GM18520 (cell line): Measurements from ENCODE around the gene ARSB.
"Not testable (repeated sequence)": the region's sequence is repeated elsewhere in the genome, so short reads cannot be mapped to it uniquely, and the experiment has no call there.

Experiments used
- ATAC-seq: cut with Tn5 transposase; IDR thresholded peaks from one replicate; pipeline ENCODE4 v1.9.1; 2021; ENCODE audit not compliant: unreplicated experiment

Gene ARSB

DNA sequence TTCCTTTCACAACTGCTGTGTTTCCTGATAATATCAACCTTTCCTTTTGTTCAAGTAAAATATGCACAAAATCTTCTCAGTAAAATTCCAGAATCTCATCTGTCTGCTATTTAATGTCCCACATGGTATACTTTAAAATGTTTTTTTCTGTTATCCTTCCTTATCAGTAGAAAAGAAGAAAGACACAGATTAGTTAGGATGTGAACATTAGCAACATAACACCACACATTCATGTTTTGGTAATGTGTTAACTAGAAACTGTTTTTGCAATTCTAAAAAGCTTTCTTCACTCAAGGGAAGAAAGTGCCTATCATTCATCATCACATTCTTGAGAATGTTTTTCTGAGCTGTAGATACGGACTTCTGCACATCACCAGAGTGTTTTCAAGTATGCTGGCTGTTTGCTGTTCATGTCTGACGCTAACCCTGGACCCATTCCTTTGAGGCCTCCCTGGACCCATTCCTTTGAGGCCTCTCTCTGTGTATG, 10.5 kb upstream of the ARSB start:
- ATAC-seq: no peak

DNA sequence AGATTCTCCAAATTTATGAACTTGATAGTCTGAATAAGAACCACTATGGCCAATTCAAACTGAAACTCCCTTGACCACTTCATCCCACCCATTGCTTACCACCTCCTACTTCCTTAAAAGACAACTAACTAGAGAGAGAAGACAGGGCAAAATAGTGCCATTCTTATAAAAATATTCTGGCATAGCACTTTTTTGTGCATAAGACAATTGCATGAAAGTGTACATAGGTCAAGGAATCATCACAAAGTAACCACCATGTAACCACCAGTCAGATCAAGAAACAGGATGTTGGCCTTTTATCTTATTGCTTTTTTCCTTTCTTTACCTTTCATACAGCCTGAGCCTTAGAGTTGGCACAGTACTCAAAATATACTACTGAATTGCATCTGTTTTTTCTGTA, 8.1 kb upstream of the ARSB start:
- ATAC-seq: no peak

DNA sequence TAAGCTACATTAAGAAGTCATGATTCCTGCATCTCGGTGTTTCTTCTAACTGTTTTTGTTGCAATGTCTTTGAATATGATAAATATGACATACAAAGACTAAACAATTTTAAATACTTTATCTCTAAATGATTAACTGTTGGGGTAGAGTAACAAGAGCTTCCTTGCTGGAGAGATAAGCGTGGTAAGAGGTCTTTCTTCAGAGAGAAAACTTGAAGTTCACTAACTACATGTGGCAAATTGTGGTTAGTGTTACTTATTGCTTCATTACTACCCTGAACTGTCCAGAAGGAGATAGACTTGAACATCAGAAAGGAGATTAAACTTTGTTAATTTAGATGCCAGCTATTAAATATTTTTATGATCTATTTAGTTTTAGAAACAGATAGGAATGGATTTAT, 7.0 kb upstream of the ARSB start:
- no peak for ATAC-seq

DNA sequence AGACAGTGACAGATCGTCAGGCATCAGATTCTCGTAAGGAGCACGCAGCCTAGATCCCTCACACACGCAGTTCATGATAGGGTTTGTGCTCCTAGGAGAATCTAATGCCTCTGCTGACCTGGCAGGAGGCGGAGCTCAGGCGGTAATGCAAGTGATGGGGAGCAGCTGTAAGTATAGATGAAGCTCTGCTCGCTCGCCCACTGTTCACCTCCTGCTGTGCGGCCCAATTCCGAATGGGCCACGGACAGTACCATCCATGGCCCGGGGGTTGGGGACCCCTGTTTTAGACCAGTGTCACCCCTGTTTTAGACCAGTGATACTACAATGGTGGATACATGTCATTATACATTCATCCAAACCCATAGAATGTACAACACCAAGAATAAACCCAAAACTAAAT, 4.0 kb upstream of the ARSB start:
- no peak for ATAC-seq

DNA sequence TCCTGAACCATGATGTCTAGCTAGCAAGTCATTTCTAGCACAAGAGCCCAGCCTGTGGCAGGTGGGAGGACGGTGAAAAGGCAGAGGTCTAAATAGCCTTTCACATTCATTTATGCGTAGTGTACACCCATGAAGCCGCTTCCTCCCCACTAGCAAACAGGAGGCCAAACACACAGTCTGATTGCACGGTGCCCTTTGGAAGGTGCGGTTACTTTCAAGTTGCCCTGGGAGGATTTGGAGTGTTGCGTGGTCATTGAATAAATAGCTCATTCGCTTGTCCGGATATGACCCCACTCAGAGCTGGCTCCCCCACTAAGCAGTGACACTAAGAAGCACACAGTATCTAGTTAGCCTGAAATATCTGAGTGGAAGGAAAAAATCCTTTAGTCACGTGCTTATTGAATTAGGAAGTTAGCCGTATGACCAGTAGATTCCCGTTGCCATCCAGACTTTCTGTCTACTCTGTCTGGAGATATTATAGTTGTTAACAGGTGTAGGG, 664 bp upstream of the ARSB start:
- ATAC-seq: peak; percentile 22

DNA sequence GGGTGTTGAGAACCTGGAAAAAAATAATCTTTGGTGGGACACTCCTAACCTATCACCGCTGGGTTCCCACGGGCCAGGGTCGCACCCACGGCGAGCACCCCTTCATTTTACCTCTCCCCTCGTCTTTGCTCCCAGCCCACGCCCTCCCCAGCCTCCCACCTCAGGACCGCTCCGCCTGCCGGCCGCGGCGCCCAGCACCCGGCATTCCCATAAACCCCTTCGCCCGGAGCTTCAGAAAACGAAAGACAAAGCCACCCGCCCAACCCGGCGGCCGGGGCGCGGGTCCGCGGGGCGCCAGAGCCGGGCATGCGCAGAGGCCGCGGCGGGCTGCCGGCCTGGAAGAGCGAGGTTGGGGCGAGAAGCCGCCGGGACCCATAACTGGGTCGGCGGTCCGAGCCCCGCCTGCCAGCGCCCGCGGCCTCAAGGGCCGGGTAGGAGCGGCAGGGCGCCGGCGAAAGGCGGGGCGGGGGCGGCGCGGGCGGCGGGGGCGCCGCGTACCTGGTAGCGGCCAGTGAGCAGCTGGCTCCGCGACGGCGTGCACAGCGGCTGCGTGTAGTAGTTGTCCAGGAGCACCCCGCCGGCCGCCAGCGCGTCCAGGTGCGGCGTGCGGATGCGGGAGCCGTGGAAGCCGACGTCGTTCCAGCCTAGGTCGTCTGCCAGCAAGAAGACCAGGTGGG, 533 bp downstream of the ARSB start:
- peak; percentile 53 for ATAC-seq

DNA sequence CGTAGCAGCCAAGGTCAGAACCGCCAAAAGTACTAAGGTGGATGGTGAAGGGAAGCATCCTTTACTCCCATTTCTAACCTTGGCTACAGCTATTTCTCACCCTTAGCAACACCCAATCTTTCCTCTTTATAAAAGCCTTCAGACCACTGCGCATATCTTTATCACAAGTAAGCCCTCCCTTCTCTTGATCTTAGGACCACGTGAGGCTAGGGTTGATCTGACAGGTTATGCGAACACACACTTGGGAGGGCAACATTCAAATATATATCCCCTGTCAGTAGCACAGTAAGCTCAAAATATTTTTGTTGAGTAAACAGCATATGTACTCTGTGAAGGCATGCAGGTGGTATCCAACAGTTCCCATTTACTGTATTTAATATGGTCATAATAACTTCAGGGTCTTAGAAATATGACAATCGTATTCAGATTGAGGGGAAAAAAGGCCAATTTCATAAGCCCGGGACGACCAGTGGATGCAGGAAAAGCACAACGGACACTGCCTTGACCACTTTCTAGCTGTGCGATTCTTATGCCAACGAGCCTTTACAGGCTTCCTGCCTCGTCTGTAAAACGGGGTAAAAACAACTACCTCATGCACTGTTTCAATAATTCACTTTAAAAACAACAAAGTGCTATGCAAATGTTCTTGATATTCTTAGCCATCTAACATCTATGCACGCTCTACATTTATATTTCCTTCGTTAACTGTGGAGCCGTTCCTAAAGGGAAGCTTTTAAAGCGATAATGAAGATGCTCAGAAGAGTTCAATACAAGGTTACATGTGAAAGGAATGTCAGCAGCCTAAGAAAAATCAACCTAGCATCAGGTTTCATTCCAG, 1.3 kb downstream of the ARSB start:
- ATAC-seq: no peak

DNA sequence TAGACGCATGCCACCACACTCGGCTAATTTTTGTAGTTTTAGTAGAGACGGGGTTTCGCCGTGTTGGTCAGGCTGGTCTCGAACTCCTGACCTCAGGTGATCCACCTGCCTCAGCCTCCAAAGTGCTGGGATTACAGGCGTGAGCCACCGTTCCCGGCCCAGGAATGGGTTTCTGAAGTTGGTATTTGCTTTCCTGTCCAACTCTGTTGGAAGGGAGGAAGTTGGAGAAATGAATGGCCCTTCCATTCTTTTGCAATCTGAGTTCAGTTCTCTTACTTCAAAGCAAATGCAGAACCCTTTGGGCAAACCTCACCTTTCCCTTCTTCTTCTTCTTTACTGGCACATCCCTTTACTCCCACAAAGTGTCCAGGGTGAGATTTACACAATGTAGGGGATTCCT, 1.9 kb downstream of the ARSB start:
- ATAC-seq: not testable (repeated sequence)

DNA sequence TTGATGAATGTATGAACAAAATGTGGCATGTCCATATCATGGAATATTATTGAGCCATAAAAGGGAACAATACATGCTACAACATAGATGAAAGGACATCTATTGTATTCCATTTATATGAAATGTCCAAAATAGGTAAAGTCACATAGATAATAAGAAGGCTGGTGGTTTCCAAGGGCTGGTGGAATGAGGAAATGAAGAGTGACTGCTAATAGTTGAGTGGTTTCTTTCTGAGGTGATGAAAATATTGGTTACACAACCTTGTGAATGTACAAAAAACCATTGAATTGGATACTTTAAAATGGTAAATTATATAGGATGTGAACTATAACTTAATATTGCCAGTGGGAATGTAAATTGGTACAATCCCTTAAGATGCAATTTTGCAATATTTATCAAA, 5.2 kb downstream of the ARSB start:
- no peak for ATAC-seq

DNA sequence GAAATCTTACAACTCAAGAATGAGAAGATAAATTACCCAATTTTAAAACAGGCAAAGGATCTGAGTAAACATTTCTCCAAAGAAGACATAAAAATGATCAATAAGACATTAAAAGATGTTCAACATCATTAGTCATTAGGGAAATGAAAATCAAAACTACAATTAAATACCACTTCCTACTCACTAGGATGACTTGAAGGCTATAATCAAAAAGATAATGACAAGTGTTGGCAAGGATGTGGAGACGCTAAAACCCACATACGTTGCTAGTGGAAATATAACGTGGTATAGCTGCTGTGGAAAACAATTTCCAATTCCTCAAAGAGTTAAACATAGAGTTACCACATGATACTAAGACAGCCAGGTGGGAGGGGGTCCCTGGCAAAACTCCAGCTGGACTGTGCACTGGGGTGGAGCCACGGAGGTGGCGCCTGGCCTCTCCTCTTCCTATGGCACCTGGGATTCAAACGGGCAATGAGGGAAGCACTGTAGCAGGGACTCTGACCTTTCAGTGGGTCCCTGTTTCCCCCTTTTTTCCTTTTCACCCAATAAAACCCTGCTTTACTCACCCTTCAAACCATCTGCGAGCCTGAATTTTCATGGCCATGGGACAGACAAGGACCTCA, 5.9 kb downstream of the ARSB start:
- ATAC-seq: no peak

DNA sequence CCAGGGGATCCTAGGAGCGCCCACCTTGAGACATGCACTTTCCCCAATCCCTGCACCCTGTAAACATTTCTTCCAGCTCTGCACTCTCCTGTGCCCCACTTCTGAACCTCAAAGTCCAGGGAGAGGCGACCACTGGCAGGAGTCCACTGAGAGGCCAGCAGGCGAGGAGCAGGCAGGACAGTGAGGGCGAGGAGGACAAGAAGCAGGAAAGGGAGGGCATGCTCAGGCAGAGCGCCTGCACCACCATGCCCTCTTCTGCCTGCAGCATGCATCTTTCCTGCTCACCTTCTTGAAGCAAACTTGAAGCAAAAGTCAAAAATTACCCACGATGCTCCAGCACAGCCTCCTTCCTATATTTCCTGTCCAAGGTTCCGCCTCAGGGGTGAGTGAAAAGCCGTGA, 10.1 kb downstream of the ARSB start:
- ATAC-seq: no peak

DNA sequence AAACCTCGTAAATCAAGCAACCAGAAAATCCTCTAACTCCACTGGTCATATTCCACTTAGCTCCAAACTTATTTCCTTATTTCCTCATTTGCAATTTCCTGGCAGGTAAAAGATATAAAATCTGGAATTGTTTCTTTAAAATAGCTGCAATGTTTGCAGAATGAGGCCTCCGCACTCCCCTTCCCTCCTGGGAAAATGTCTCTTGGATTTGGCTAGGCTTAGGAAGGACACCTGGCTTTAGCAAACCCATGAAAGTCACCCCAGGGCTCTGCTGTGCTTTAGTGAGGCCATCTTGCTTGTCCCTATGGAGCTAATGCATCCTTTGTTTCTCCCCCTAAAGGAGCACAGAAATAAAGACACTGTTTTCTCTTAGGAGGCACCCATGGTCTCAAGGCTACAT, 10.5 kb downstream of the ARSB start:
- ATAC-seq: no peak

DNA sequence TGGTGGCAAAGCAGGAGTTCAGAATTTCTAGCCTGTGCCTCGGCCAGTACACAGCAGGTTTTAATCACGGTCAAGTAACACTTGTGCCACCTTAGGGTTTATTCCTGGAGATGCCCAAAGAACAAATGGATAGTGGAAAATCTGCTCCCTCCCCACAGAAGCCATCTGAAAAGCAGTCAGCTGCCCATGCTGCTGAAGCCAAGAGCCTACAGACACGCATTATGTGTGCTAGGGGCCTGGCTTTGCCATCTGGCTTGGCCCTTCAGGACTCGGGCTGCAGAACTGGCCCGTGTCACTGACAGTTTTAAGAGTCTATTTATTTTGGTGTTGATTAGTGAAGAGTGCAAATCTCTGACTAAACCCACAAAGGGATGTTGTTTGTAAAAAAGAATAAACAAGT, 11.1 kb downstream of the ARSB start:
- ATAC-seq: no peak

DNA sequence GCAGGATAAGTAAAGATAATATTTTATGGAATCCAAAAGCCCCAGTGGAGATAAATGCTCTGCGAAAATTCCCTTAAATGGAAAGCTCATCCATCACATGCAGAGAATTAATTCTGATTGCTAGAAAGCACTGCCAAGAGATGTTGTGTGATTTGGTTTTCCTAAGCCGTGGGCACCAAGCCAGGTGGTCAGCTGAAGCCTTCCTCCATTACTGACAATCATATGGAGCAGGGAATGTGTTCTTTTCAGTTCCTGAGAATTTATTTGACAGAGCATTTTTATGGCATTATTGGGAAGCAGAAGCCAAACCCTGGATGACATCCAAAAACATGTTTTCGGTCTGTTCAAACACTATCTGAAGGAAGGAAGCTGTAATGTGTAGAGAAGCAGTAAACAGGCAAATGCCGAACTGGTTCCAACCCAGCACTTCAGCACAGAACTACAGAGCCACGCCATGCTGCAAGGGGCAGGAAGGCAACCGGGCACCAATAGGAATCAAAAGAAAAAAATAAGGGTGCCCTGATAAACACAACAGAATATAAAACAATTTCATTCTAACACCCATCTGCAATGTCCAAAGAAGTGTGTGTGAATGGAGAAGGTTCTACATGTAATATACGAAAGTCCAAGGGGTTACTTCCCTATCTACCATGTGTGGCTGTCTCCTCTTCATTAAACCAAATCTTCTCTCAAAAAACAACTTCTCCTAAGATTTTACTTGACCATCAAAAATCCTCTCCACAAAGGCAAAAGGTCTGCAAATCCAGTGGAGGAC, 12.3 kb downstream of the ARSB start:
- ATAC-seq: no peak

DNA sequence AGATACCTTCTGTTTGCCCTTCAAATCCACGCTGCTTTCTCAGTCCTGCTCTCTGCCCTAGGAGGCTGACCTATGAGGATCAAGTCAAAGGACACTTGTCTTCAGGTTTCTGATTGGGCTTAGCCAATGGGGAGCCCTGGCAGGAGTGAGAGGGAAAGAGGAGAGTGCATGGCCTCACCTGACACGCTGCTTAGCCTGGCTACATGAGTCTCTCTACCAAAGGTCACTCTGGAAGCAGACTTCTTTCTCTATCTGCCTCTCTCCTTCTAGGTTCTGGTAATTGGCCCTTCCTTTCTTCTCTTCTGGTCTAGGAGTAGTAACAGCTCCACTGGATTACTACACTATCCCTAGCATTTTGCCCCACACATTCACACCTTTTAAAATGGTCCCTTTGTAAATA, 13.1 kb downstream of the ARSB start:
- ATAC-seq: no peak

DNA sequence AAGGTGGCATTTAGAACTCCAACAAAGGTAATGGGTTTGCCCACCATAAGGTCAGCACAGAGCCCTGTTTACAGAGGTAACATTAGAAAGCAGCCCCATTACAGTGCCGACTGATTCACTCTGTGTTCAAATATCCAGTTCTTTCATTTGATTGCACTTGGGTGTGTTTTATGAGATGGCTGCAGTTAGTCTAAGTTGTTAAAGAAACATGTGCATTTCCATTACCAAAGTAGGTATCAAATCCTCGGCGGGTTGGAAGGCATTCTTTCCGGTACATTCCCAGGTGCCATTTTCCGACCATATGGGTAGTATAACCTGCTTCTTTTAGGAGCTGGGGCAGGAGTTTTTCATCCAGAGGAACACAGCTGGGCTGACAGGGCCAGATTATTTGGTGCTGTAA, 16.3 kb downstream of the ARSB start:
- ATAC-seq: no peak

DNA sequence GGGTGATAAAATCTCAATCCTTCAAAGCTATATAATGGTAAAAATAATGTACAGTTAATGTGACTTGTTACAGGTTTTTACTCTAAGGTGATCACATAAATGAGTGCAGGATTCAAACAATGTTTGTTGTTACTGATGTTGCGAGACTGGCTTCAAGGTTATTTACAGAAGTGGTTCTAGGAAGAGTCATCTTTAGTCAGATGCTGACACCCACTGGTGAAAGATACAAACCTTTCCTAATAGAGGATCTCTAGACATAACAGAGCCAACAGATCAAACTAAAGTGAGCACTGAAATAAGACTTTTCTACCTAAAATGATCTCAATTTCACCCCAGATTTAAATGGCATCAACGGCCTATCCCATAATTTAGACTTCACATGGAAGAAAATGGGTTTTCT, 20.2 kb downstream of the ARSB start:
- no peak for ATAC-seq

DNA sequence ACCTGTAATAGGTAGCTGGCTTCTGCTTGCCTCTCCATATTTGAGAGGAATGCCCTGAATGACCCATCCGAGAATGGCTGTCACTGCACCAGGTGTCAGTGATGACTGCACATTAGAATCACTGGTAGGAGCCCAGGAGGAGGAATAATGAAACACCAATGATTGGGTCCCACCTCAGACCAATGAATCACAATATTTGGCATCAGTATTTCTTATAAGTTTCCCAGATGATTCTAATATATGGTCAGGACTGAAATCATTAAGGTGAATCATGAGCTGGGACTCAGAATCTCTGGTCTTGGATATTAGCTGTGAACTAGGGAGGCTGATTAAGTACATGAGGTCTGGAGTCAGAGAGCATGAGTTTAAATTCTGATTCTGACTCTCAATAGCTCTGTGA, 23.4 kb downstream of the ARSB start:
- ATAC-seq: no peak

DNA sequence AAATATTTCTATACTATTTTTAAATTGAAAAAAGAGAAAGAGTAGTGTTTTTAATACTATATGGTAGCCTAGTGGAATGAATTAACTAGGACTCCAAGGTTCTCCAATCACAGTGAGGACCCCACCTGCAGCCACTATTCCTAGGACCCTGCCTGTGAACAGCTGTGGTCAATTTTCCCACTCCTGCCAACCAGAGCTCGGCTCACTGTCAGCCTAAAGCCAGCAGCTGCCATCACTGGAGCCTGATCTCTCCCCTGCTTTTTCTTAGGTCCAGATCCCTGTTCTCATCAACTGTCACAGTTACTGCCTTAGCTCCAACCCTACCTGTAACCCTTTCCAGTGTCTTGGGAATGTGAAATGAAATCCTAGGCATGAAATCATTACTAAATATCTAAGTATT, 25.3 kb downstream of the ARSB start:
- no peak for ATAC-seq

DNA sequence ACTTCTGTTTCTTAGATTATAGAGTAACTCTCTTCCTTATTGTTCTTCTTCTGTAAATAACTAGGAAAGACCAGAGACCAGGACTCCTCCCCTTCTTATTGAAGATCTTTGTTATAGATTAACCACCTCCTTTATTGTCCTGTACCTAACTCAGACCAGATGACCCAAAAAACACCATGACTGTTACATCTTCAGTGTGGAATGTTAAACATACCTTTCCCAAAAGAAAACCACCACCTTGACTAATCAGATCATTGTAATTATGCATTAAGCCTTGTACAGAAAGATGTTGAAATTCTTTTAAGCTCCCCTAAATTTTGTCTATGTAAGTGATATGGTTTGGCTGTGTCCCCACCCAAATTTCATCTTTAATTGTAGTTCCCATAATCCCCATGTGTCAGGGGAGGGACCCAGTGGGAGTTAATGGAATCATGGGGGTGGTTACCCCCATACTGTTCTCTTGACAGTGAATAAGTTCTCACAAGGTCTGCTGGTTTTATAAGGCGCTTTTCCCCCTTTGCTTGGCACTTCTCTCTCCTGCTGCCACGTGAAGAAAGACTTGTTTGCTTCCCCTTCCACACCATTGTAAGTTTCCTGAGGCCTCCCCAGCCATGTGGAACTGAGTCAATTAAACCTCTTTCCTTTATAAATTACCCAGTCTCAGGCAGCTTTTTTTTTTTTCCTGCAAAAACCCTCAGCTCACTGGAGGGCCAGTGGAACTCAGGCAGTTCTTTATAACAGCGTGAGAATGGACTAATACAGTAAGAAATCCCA, 26.3 kb downstream of the ARSB start:
- ATAC-seq: no peak
